Left lung (tissue), 10 donors: Measurements from ENCODE around the gene CORO1C. TPM values are rescaled to one million over a fixed set of nuclear protein-coding genes. Genes with fewer than 3 reads are reported as not detected.

Source experiments
- ATAC-seq: fragments of 200-7000 bp; cut with Tn5 transposase; one replicate; pipeline ENCODE4 v1.9.1; 2020; ENCODE audit warnings: moderate library complexity
- DNase-seq, 4 donors: peaks; one replicate each; pipeline ENCODE4 v3.0.0-alpha.2; 2013 to 2020
- H3K27ac ChIP-seq, 2 donors: fragments of 200-600 bp; sonication (generic) in 1 of 2; one replicate each; pipeline versions ENCODE4 v1.5.0 to v1.8.0; 2020 to 2021
- H3K27me3 ChIP-seq, 2 donors: fragments of 200-600 bp; sonication (generic) in 1 of 2; one replicate each; pipeline versions ENCODE4 v1.5.0 to v1.8.0; 2020 to 2021
- H3K36me3 ChIP-seq, 2 donors: fragments of 200-600 bp; sonication (generic) in 1 of 2; one replicate each; pipeline versions ENCODE4 v1.5.0 to v1.8.0; 2020 to 2021
- H3K4me1 ChIP-seq, 2 donors: fragments of 200-600 bp; one replicate each; pipeline ENCODE4 v1.8.0; 2021
- H3K4me3 ChIP-seq, 2 donors: fragments of 200-600 bp; sonication (generic) in 1 of 2; one replicate each; pipeline versions ENCODE4 v1.5.0 to v1.8.0; 2020 to 2021; ENCODE audit warnings: mild to moderate bottlenecking in 1 of 2
- H3K9me3 ChIP-seq, 2 donors: fragments of 200-600 bp; sonication (generic) in 1 of 2; one replicate each; pipeline versions ENCODE4 v1.5.0 to v1.8.0; 2020 to 2021
- intact Hi-C, 2 donors: fragments of 100-400 bp; cut with DNase I; formaldehyde crosslinking; loops; one replicate each; pipeline versions ENCODE4 v1.11.2 to v1.14.2; 2022
- polyA plus RNA-seq, 6 donors: library from polyadenylated mRNA; unstranded; fragments of 120-200 nt; gene quantifications; one replicate each; pipeline ENCODE4 v1.2.1, GENCODE V29; 2013; ENCODE audit not compliant: insufficient read length in 6 of 6
- total RNA-seq, 2 donors: library from RNA; stranded (reverse); fragmentation: NEBNext Ultra II Directional; extraction: Animal tissue kit (Norgen Biotek cat#: 25700); gene quantifications; one replicate each; pipeline ENCODE4 v1.2.1, GENCODE V29; 2021
- TF ChIP-seq, protein P1 (sequence below), 2 donors: fragments of 200-600 bp; sonication (generic) in 1 of 2; IDR thresholded peaks; one replicate each; pipeline versions ENCODE4 v1.5.0 to v1.8.0; 2021; ENCODE audit warnings: antibody characterized with exemption in 2 of 2
- donor health status: DM: no; HTN: yes; CAD: no.
- donor health status: DM: no; HTN: no; CAD: no.

Gene CORO1C
- total and polyA plus RNA-seq, 8 donors: 77.7 to 282 (median 85.9) TPM

GRCh38 chr12:108720757-108721514, 10.4 kb downstream of the CORO1C start:
- H3K27me3 ChIP-seq: no peaks in the 10 kb centered on the region
- H3K9me3 ChIP-seq: no peaks in the 10 kb centered on the region
- H3K4me1 ChIP-seq: peaks cover 43 to 83% of the 10 kb centered on the region in 2 donors
- H3K27ac ChIP-seq: peak overlapping the region; percentile 83 to 88
- H3K4me3 ChIP-seq: no peak overlapping the region
- TF ChIP-seq, protein P1, sequence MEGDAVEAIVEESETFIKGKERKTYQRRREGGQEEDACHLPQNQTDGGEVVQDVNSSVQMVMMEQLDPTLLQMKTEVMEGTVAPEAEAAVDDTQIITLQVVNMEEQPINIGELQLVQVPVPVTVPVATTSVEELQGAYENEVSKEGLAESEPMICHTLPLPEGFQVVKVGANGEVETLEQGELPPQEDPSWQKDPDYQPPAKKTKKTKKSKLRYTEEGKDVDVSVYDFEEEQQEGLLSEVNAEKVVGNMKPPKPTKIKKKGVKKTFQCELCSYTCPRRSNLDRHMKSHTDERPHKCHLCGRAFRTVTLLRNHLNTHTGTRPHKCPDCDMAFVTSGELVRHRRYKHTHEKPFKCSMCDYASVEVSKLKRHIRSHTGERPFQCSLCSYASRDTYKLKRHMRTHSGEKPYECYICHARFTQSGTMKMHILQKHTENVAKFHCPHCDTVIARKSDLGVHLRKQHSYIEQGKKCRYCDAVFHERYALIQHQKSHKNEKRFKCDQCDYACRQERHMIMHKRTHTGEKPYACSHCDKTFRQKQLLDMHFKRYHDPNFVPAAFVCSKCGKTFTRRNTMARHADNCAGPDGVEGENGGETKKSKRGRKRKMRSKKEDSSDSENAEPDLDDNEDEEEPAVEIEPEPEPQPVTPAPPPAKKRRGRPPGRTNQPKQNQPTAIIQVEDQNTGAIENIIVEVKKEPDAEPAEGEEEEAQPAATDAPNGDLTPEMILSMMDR (IDR thresholded peaks at IDR 0.05): no peak
- intact Hi-C loops: no loop called here
- H3K36me3 ChIP-seq: no peaks in the 10 kb centered on the region
- ATAC-seq (peak; percentile 33), DNase-seq (no peak)

- intact Hi-C loops: no loop called here
- ATAC-seq: no peak
- DNase-seq: no peak
- H3K4me1 ChIP-seq: peaks cover 15 to 81% of the 10 kb centered on the region in 2 donors
- no peak overlapping the region for H3K4me3 ChIP-seq
- no peaks in the 10 kb centered on the region for H3K36me3 ChIP-seq
- H3K27ac ChIP-seq: no peak overlapping the region
- no peaks in the 10 kb centered on the region for H3K9me3 ChIP-seq
- H3K27me3 ChIP-seq: no peaks in the 10 kb centered on the region
- TF ChIP-seq, protein P1 (IDR thresholded peaks at IDR 0.05): no peak
These were observed 14.1 kb downstream of the CORO1C start for GRCh38 chr12:108717243-108717642.

DNA sequence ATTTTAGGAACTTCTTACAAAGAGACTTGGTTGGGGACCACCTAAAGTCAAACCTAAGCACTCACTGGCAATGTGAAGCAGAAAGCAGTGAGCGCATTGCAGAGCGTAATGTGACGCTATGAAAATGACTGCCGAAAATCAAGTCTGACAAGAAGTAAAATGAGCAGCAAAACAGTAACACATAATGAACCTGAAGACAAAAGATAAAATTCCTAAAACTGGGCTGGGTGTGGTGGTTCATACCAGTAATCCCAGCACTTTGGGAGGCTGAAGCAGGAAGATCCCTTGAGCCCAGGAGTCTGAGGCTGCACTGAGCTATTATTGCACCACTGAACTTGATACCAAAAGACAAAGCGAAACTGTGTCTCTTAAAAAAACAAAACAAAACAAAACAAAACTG, 16.5 kb downstream of the CORO1C start:
- H3K4me1 ChIP-seq: peaks cover 9 to 82% of the 10 kb centered on the region in 2 donors
- H3K36me3 ChIP-seq: peaks cover 0 to 6% of the 10 kb centered on the region in 2 donors
- ATAC-seq (no peak), DNase-seq (no peak)
- H3K27ac ChIP-seq: no peak overlapping the region
- intact Hi-C loops: no loop called here
- H3K4me3 ChIP-seq: no peak overlapping the region
- TF ChIP-seq, protein P1 (IDR thresholded peaks at IDR 0.05): no peak
- H3K27me3 ChIP-seq: no peaks in the 10 kb centered on the region
- H3K9me3 ChIP-seq: no peaks in the 10 kb centered on the region

- TF ChIP-seq, protein P1 (IDR thresholded peaks at IDR 0.05): no peak
- H3K9me3 ChIP-seq: no peaks in the 10 kb centered on the region
- no peak overlapping the region for H3K4me3 ChIP-seq
- no peak for DNase-seq
- H3K27me3 ChIP-seq: no peaks in the 10 kb centered on the region
- ATAC-seq: no peak
- peaks cover 0 to 6% of the 10 kb centered on the region in 2 donors for H3K36me3 ChIP-seq
- H3K27ac ChIP-seq: peak overlapping the region in 1 of 2 donors; percentile 7
- intact Hi-C loops: no loop called here
- H3K4me1 ChIP-seq: peaks cover 11 to 82% of the 10 kb centered on the region in 2 donors
These were observed 17.8 kb downstream of the CORO1C start for GRCh38 chr12:108713471-108713870.

GRCh38 chr12:108712925-108713203, 18.5 kb downstream of the CORO1C start:
- intact Hi-C loops: no loop called here
- ATAC-seq: no peak
- peaks cover 11 to 86% of the 10 kb centered on the region in 2 donors for H3K4me1 ChIP-seq
- DNase-seq: no peak
- H3K36me3 ChIP-seq: peaks cover 0 to 6% of the 10 kb centered on the region in 2 donors
- TF ChIP-seq, protein P1 (IDR thresholded peaks at IDR 0.05): no peak
- H3K27me3 ChIP-seq: no peaks in the 10 kb centered on the region
- peak overlapping the region in 1 of 2 donors; percentile 7 for H3K27ac ChIP-seq
- H3K4me3 ChIP-seq: no peak overlapping the region
- H3K9me3 ChIP-seq: no peaks in the 10 kb centered on the region
